OCI-LY1 (cell line): ENCODE results near the gene IGSF11.

Experiments used
- H2AFZ ChIP-seq: fragments of 200-600 bp; sonication (generic), shearing (Covaris generic); 2 replicates; pipeline ENCODE4 v1.6.0; 2014; ENCODE audit warnings: antibody characterized with exemption, mild to moderate bottlenecking, low read length
- H3F3A ChIP-seq: fragments of 200-600 bp; sonication (generic), shearing (Covaris generic); 2 replicates; pipeline ENCODE4 v1.6.0; 2014; ENCODE audit warnings: mild to moderate bottlenecking, antibody characterized with exemption, low read length, moderate library complexity; ENCODE audit not compliant: insufficient read depth
- H3K27ac ChIP-seq: fragments of 200-600 bp; sonication (generic); 2 replicates; pipeline ENCODE4 v1.5.1; 2014; ENCODE audit warnings: low read length, mixed run types, mild to moderate bottlenecking, low read depth; ENCODE audit not compliant: poor library complexity, severe bottlenecking
- H3K27me3 ChIP-seq: fragments of 200-600 bp; sonication (generic); 2 replicates; pipeline ENCODE4 v1.6.0; 2014; ENCODE audit warnings: antibody characterized with exemption, mild to moderate bottlenecking, low read length, moderate library complexity; ENCODE audit not compliant: insufficient read depth
- H3K36me3 ChIP-seq: fragments of 200-600 bp; sonication (generic); 2 replicates; pipeline ENCODE4 v1.6.1; 2014; ENCODE audit warnings: mild to moderate bottlenecking, antibody characterized with exemption, low read length, moderate library complexity, mixed read lengths; ENCODE audit not compliant: insufficient read depth
- H3K4me1 ChIP-seq: fragments of 200-600 bp; sonication (generic); 2 replicates; pipeline ENCODE4 v1.5.1; 2014; ENCODE audit warnings: mild to moderate bottlenecking, low read length, moderate library complexity; ENCODE audit not compliant: insufficient read depth, severe bottlenecking
- H3K4me2 ChIP-seq: fragments of 200-600 bp; sonication (generic), shearing (Covaris generic); 2 replicates; pipeline ENCODE4 v1.6.1; 2014; ENCODE audit warnings: low read length
- H3K4me3 ChIP-seq: fragments of 200-600 bp; sonication (generic); 2 replicates; pipeline ENCODE4 v1.5.1; 2014; ENCODE audit warnings: low read length, low read depth, mild to moderate bottlenecking, mixed read lengths; ENCODE audit not compliant: poor library complexity, severe bottlenecking
- H3K79me2 ChIP-seq: fragments of 200-600 bp; shearing (Covaris generic); 2 replicates; pipeline ENCODE4 v1.6.1; 2016; ENCODE audit warnings: mixed run types, low read length, mixed read lengths; ENCODE audit not compliant: insufficient read depth
- H3K9ac ChIP-seq: fragments of 200-600 bp; sonication (generic), shearing (Covaris generic); 2 replicates; pipeline ENCODE4 v1.6.1; 2014; ENCODE audit warnings: mild to moderate bottlenecking, low read length, mixed read lengths
- H3K9me2 ChIP-seq: fragments of 200-600 bp; sonication (generic), shearing (Covaris generic); 2 replicates; pipeline ENCODE4 v1.6.1; 2014; ENCODE audit warnings: low read depth, mild to moderate bottlenecking, low read length, mixed read lengths
- H3K9me3 ChIP-seq: fragments of 200-600 bp; shearing (Covaris generic); 2 replicates; pipeline ENCODE4 v1.6.1; 2014; ENCODE audit warnings: low read length, mixed read lengths
- H4K20me1 ChIP-seq: fragments of 200-600 bp; sonication (generic), shearing (Covaris generic); 2 replicates; pipeline ENCODE4 v1.6.0; 2016; ENCODE audit warnings: mild to moderate bottlenecking, low read length; ENCODE audit not compliant: insufficient read depth
- CTCF ChIP-seq: fragments of 200-600 bp; sonication (generic), shearing (Covaris generic); IDR thresholded peaks from 2 replicates; pipeline ENCODE4 v1.5.1; 2017; ENCODE audit warnings: mild to moderate bottlenecking, antibody characterized with exemption, low read length, moderate library complexity, mixed read lengths
- EZH2 ChIP-seq: fragments of 200-600 bp; sonication (generic), shearing (Covaris generic); IDR thresholded peaks from 2 replicates; pipeline ENCODE4 v1.8.0; 2017; ENCODE audit warnings: borderline replicate concordance, mixed run types, mild to moderate bottlenecking, antibody characterized with exemption, low read length, moderate library complexity, mixed read lengths

Gene IGSF11

GRCh38 chr3:118886708-118887107 lies 147.9 kb downstream of the IGSF11 start:
- Histone ChIP-seq H3K79me2 (no peaks in the 10 kb centered on the region), H2AFZ (no peak overlapping the region), H4K20me1 (no peaks in the 10 kb centered on the region), H3K27me3 (no peaks in the 10 kb centered on the region), H3K9me3 (no peaks in the 10 kb centered on the region), H3K27ac (no peak overlapping the region), H3K4me1 (no peaks in the 10 kb centered on the region), H3K4me3 (no peak overlapping the region), H3K36me3 (no peaks in the 10 kb centered on the region), H3K4me2 (no peak overlapping the region), H3F3A (no peaks in the 10 kb centered on the region), H3K9ac (no peak overlapping the region), H3K9me2 (no peaks in the 10 kb centered on the region)
- no peak for TF ChIP-seq CTCF
- TF ChIP-seq EZH2 = no peak

- Histone ChIP-seq H4K20me1 (no peaks in the 10 kb centered on the region), H3K27ac (no peak overlapping the region), H3K36me3 (no peaks in the 10 kb centered on the region), H3K27me3 (no peaks in the 10 kb centered on the region), H2AFZ (no peak overlapping the region), H3K79me2 (no peaks in the 10 kb centered on the region), H3K9me2 (no peaks in the 10 kb centered on the region), H3K4me2 (no peak overlapping the region), H3K4me1 (no peaks in the 10 kb centered on the region), H3F3A (no peaks in the 10 kb centered on the region), H3K9me3 (no peaks in the 10 kb centered on the region), H3K9ac (no peak overlapping the region), H3K4me3 (no peak overlapping the region)
- TF ChIP-seq EZH2 = no peak
- peak; percentile 97 for TF ChIP-seq CTCF
These were observed 149.9 kb downstream of the IGSF11 start for GRCh38 chr3:118884748-118885206.

- Histone ChIP-seq H3K4me2 (no peak overlapping the region), H3K27me3 (no peaks in the 10 kb centered on the region)
- TF ChIP-seq EZH2 (no peak), CTCF (peak; percentile 77)
These were observed 152.2 kb downstream of the IGSF11 start for GRCh38 chr3:118882353-118882947.

More at GRCh38 chr3:118882353-118882947, 152.2 kb downstream of the IGSF11 start:
- no peak overlapping the region for H3K27ac ChIP-seq
- no peaks in the 10 kb centered on the region for H3F3A ChIP-seq
- no peaks in the 10 kb centered on the region for H3K36me3 ChIP-seq
- H3K4me3 ChIP-seq = no peak overlapping the region
- H3K9ac ChIP-seq = no peak overlapping the region
- no peak overlapping the region for H2AFZ ChIP-seq
- H3K9me3 ChIP-seq = no peaks in the 10 kb centered on the region
- no peaks in the 10 kb centered on the region for H3K4me1 ChIP-seq
- H3K9me2 ChIP-seq = no peaks in the 10 kb centered on the region
- H3K79me2 ChIP-seq = no peaks in the 10 kb centered on the region
- no peaks in the 10 kb centered on the region for H4K20me1 ChIP-seq
